ENCODE results near the gene PTPN1. TPM values are rescaled to one million over a fixed set of nuclear protein-coding genes. Genes with fewer than 3 reads are reported as not detected.

PTPN1 gene
- total RNA-seq, 2 experiments from 2014 or later = 80.6 to 83.4 TPM

DNA sequence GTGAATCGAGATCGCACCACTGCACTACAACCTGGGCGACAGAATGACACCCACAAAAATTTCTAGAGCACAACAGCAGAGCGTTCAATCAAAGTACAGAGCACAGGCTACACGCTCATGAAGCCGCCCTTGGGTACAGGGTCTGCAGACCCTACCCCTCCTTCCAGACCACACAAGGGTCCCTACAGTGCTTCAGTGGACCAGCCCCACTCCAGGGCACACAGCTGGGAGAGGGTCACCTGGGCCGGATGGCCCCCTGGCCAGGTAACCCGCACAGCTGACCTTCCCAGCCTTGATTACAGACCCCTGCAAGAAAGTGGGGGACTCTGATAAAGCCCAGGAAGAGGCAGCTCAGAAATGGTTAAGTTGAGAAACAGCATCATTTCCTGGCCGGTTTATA, 117.6 kb downstream of the PTPN1 start:
- Mint-ChIP-seq H3K4me3 (no peak overlapping the region), H3K4me1 (ENCODE audit: low read depth) (no peaks in the 10 kb centered on the region), H3K36me3 (no peaks in the 10 kb centered on the region), H3K27me3 (peaks cover 1% of the 10 kb centered on the region), H3K9me3 (no peaks in the 10 kb centered on the region), H3K27ac (no peak overlapping the region)
- POLR2A ChIA-PET = no interaction called here
- CTCF ChIA-PET = interaction anchor here (3.6 kb wide), 1 partner anchor 122 kb away, joined by 29 read pairs; no protein-coding TSS in a partner anchor
- no peak for DNase-seq
- intact Hi-C loops (cut with micrococcal nuclease) = no loop called here

DNA sequence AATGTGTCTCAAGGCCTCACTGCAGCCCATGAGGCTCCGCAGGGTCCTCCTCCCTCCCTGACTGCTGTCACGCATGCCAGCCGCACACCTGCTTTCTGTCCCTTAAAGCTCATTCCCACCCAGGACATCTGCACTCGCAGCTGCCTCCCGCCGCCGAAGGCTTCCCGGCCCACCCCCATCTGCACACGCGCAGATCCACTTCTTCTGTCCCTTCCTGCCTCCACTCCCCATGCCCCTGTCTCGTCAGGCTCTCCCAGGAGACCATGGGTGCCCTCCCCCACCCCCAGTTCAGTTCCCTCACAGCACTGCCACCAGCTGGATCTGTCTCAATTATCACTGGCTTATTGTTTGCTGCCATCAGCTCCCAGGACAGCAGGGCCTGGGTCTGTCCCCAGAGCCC, 118.1 kb downstream of the PTPN1 start:
- CTCF ChIA-PET = no interaction called here
- Mint-ChIP-seq H3K27me3 (peaks cover 1% of the 10 kb centered on the region), H3K4me3 (no peak overlapping the region), H3K36me3 (no peaks in the 10 kb centered on the region), H3K27ac (no peak overlapping the region), H3K4me1 (ENCODE audit: low read depth) (no peaks in the 10 kb centered on the region), H3K9me3 (no peaks in the 10 kb centered on the region)
- POLR2A ChIA-PET = no interaction called here
- DNase-seq = no peak
- intact Hi-C loops (cut with micrococcal nuclease) = no loop called here

DNA sequence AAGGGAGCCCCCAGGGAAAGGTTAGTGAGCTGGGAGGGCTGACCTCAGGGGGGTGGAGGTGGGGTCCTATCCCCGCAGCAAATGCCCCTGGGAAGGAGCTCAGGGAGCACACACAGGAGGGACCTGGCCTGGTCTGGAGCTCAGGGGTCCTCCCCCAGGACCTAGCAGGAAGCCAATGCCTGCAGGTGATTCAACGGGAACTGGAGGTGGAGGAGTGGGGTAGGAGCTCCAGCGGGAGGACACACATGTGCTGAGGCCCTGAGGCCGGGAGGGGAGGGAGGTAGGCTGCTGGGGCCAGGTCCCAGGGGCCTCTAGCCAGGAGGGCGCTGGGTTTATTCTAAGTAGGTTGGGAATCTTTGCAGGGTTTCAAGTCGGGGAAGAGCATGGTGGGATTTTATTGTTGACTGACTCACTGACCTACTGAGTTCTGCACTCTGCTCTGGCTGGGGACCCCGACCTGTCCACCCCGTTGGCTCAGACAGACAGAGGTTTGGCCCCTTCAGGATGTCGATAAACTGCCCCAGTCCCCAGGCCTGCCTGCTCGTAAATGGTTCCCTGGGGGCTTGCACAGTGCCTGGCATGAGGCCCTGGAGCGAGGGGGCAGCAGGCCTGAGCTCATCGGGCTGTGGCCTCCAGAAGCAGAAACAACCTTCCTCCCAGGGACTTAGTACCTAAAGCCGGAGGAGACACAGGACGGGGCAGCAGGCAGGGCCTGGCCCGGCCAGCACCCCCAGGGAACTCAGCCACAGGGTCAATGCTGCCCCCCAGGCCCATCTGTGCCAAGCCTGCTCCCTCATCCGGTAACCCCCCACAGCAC, 118.9 kb downstream of the PTPN1 start:
- no peaks in the 10 kb centered on the region for H3K9me3 Mint-ChIP-seq
- no peak overlapping the region for H3K27ac Mint-ChIP-seq

DNA sequence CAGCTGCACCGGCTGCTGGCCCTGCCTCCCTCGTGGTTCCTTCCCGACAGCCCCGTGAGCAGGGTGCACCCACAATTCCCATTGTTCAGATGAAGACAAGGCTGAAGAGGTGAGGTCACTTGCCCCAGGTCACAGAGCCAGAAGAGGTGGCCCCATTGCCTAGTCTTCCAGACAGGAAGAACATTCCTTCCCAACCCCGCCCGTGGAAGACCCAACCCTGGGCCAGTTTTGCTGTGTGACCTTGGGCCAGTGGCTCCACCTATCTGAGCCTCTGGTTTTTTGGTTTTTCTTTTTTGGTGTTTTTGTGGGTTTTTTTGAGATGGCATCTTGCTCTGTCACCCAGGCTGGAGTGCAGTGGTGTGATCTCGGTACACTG, 119.5 kb downstream of the PTPN1 start:
- DNase-seq = no peak
- peaks cover 1% of the 10 kb centered on the region for H3K27me3 Mint-ChIP-seq
- ChIA-PET POLR2A (no interaction called here), CTCF (no interaction called here)
- intact Hi-C loops (cut with micrococcal nuclease) = loop anchor here (10.0 kb wide), 1 partner anchor 115 kb away; no protein-coding TSS in a partner anchor
- H3K27ac Mint-ChIP-seq = no peak overlapping the region
- no peak overlapping the region for H3K4me3 Mint-ChIP-seq
- no peaks in the 10 kb centered on the region for H3K36me3 Mint-ChIP-seq
- H3K4me1 Mint-ChIP-seq (ENCODE audit: low read depth) = no peaks in the 10 kb centered on the region
- H3K9me3 Mint-ChIP-seq = no peaks in the 10 kb centered on the region

More for the DNA sequence above, 118.9 kb downstream of the PTPN1 start:
- ChIA-PET POLR2A (no interaction called here), CTCF (no interaction called here)
- Mint-ChIP-seq H3K36me3 (no peaks in the 10 kb centered on the region), H3K4me1 (ENCODE audit: low read depth) (no peaks in the 10 kb centered on the region), H3K4me3 (no peak overlapping the region), H3K27me3 (peaks cover 1% of the 10 kb centered on the region)
- intact Hi-C loops (cut with micrococcal nuclease) = no loop called here
- DNase-seq = no peak

DNA sequence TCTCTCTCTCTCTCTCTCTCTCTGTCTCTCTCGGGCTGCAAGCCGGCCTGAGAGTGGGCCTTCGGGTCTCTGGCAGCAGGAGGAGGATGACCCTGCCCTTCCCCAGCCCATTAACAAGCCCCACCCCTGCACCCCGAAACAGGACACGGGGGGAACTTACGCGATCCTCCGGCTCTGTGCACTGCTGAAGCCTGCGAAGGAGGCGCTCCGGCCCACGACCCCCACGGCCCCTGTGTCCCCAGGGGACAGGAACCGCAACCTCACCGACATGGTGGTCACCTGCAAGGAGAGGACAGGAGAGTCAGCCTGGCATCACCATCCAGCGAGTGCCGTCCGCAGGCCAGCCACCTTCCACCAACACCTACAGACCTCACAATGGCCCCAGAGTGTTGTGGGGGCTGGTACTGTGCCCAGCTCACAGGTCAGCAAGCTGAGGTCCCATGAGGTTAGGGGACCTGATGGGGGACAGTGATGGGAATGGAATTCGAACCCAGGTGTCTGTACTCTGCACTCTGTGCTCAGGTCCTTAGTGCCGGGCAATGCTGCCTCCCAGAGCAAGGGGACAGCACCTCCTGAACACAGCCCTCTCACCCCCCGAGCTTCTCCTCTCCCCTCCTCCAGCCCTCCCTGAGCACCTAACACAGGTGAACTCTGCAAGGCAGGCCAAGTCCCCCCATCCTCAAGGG, 120.5 kb downstream of the PTPN1 start:
- ChIA-PET CTCF (no interaction called here), POLR2A (no interaction called here)
- H3K4me3 Mint-ChIP-seq = no peak overlapping the region
- intact Hi-C loops (cut with micrococcal nuclease) = loop anchor here (10.0 kb wide), 1 partner anchor 114 kb away; no protein-coding TSS in a partner anchor
- DNase-seq = no peak
- H3K36me3 Mint-ChIP-seq = no peaks in the 10 kb centered on the region
- no peaks in the 10 kb centered on the region for H3K9me3 Mint-ChIP-seq
- no peak overlapping the region for H3K27ac Mint-ChIP-seq
- no peaks in the 10 kb centered on the region for H3K4me1 Mint-ChIP-seq (ENCODE audit: low read depth)
- peaks cover 1% of the 10 kb centered on the region for H3K27me3 Mint-ChIP-seq

DNA sequence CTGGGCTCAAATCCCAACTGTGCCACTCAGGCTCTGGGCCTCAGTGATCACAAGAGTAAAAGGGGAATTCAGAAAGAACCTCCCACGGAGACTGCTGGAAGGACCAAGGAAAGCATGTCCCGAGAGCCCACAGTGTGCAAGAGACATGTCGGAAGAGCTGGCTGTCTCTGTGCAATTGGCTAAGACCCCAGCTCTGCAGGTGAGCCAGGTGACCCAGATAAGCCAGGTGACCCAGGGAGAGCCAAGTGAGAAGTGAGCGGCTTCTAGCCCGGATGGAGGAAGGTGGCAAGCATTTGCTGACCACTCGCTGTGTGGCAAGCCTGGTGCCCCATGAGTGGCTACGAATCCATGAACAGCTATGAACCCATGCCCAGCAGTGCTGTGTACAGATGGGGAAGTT, 122.1 kb downstream of the PTPN1 start:
- Mint-ChIP-seq H3K27me3 (peaks cover 4% of the 10 kb centered on the region), H3K4me3 (no peak overlapping the region), H3K9me3 (no peaks in the 10 kb centered on the region), H3K36me3 (no peaks in the 10 kb centered on the region), H3K4me1 (ENCODE audit: low read depth) (no peaks in the 10 kb centered on the region), H3K27ac (no peak overlapping the region)
- no peak for DNase-seq
- ChIA-PET POLR2A (no interaction called here), CTCF (interaction anchor here (0.8 to 1.3 kb wide), 3 partner anchors 45 to 117 kb away, joined by 3 to 6 read pairs (median 3); no protein-coding TSS in a partner anchor)
- intact Hi-C loops (cut with micrococcal nuclease) = loop anchor here (10.0 kb wide), 1 partner anchor 113 kb away; no protein-coding TSS in a partner anchor

DNA sequence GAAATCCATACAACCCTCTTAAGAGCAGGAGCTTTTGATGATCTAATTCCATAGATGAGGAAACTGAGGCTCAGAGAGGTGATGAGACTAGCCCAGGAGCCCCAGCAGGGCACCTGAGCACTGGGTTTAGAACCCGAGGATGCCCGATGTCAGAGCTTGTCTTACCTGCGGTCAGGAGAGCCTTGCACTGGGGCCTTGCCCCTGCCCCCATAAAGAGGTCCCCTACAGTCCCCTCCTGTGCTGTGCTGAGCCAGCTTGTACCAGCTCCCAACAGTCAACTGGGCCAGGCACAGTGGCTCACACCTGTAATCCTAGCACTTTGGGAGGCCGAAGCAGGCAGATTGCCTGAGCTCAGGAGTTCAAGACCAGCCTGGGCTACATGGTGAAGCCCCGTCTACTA, 122.5 kb downstream of the PTPN1 start:
- CTCF ChIA-PET = interaction anchor here (0.8 to 1.4 kb wide), 4 partner anchors 46 to 117 kb away, joined by 3 to 7 read pairs (median 4); no protein-coding TSS in a partner anchor
- intact Hi-C loops (cut with micrococcal nuclease) = loop anchor here (10.0 kb wide), 1 partner anchor 112 kb away; no protein-coding TSS in a partner anchor
- Mint-ChIP-seq H3K27me3 (peaks cover 4% of the 10 kb centered on the region), H3K27ac (no peak overlapping the region), H3K4me3 (no peak overlapping the region), H3K36me3 (no peaks in the 10 kb centered on the region), H3K9me3 (no peaks in the 10 kb centered on the region), H3K4me1 (ENCODE audit: low read depth) (no peaks in the 10 kb centered on the region)
- POLR2A ChIA-PET = no interaction called here
- DNase-seq = no peak

DNA sequence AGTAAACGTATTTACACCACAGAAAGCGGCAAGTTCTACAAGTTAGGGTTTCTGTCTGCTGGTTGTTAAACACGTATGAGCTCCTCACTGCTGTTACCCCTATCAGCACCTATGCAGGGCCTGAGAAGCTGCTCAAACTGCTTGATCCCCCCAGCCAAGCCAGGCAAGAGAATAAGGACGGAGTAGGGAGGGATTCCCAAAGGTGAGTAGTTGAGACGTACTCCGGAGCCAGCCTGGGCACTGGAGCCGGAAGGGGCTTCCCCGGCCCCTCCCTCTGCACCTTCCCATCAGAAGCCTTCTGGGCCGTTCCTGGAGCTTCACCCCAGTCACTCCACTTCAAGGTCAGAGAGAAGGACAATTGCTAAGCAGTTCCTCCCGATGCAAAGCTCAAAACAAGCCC, 123.2 kb downstream of the PTPN1 start:
- no peaks in the 10 kb centered on the region for H3K36me3 Mint-ChIP-seq
- intact Hi-C loops (cut with micrococcal nuclease) = loop anchor here (10.0 kb wide), 1 partner anchor 111 kb away; no protein-coding TSS in a partner anchor
- no peak for DNase-seq
- H3K27ac Mint-ChIP-seq = no peak overlapping the region
- H3K4me1 Mint-ChIP-seq (ENCODE audit: low read depth) = no peaks in the 10 kb centered on the region
- POLR2A ChIA-PET = no interaction called here
- no peaks in the 10 kb centered on the region for H3K9me3 Mint-ChIP-seq
- no peak overlapping the region for H3K4me3 Mint-ChIP-seq
- H3K27me3 Mint-ChIP-seq = peaks cover 4% of the 10 kb centered on the region
- CTCF ChIA-PET = interaction anchor here (0.6 to 1.4 kb wide), 3 partner anchors 13 to 116 kb away, joined by 3 to 7 read pairs (median 4); no protein-coding TSS in a partner anchor

DNA sequence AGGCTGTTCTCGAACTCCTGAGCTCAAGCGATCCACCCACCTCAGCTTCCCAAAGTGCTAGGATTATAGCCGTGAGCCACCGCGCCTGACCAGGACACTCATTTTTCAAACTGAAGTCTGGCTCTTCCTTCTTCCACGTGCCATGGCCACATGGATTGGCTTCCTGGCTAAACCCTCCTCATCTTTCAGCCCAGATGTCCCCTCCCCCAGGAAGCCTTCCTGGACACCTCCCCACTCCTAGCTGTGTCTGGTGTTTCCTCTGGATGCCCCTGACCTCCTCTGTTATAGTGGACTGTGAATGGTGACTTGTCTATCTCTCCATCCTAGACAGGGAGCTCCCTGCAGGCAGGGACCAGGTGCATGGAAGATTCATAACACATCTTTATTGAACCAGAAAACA, 124.0 kb downstream of the PTPN1 start:
- CTCF ChIA-PET = interaction anchor here (0.6 to 1.4 kb wide), 3 partner anchors 13 to 115 kb away, joined by 3 to 7 read pairs (median 4); no protein-coding TSS in a partner anchor

More for the DNA sequence above, 124.0 kb downstream of the PTPN1 start:
- H3K27ac Mint-ChIP-seq = no peak overlapping the region
- no peaks in the 10 kb centered on the region for H3K36me3 Mint-ChIP-seq
- no peak for DNase-seq
- no peaks in the 10 kb centered on the region for H3K4me1 Mint-ChIP-seq (ENCODE audit: low read depth)
- H3K9me3 Mint-ChIP-seq = no peaks in the 10 kb centered on the region
- POLR2A ChIA-PET = no interaction called here
- peaks cover 4% of the 10 kb centered on the region for H3K27me3 Mint-ChIP-seq
- intact Hi-C loops (cut with micrococcal nuclease) = loop anchor here (10.0 kb wide), 1 partner anchor 111 kb away; no protein-coding TSS in a partner anchor
- H3K4me3 Mint-ChIP-seq = no peak overlapping the region

Small RNA genes lying within 50 kb of the gene (microRNA-seq; reads per million reads assigned to microRNA genes)
- gene MIR1302-5 (ENCODE audit: borderline microRNAs expressed, borderline number of aligned reads, borderline replicate concordance) (not detected), gene MIR645 (ENCODE audit: borderline microRNAs expressed, borderline number of aligned reads, borderline replicate concordance) (not detected)

Other genes starting within 250 kb of the PTPN1 start
- gene RIPOR3, start 181.2 kb downstream of the PTPN1 start, total RNA-seq = not detected
- gene PARD6B, start 221.2 kb downstream of the PTPN1 start, total RNA-seq = 1 to 10 TPM; 6.3 to 8.2 TPM